ENCODE data around the gene DNASE1.

DNASE1 gene

DNA sequence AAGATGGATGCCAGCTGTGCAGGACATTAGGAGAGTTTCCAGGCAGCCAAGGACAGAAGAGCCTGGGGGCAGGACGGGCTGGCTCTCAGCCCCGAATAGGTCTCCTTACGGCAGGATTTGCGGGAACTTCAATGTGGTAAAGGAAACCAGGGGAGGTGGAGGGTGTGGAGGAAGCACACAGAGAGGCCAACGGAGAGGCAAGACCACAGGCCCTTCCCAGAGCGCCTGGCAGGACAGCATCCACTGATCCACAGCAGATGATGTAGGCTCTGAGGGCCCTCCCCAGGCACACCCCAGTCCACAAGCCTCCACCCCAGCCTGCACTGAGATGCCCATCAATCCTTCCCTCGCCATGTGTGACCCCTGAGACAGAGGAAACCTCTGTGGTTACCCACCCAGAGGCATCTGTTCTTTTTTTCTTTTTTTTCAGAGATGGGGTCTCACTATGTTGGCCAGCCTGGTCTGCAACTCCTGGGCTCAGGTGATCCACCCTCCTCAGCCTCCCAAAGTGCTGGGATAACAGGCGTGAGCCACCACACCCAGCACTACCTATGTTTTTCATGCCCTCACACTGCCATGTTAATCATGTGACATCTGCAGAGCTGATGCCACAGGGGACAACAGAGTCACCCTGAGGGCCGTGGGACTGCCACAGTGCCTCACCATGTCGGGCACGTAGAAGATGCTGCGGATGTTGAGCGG lies 19.3 kb downstream of the DNASE1 start:
- H3K4me3 ChIP-seq (ENCODE audit: control insufficient read depth, low read depth, low read length), result no peak overlapping the region
- TF ChIP-seq CTCF (conservative IDR thresholded peaks at IDR 0.05; ENCODE audit: control insufficient read depth, insufficient read depth, low read depth, low read length), result no peak
- DNase-seq (ENCODE audit: low read depth), result no peak

GRCh38 chr16:3674513-3675295 lies 20.2 kb downstream of the DNASE1 start:
- no peak for DNase-seq (ENCODE audit: low read depth)
- TF ChIP-seq CTCF (conservative IDR thresholded peaks at IDR 0.05; ENCODE audit: control insufficient read depth, insufficient read depth, low read depth, low read length), result no peak
- no peak overlapping the region for H3K4me3 ChIP-seq (ENCODE audit: control insufficient read depth, low read depth, low read length)

DNA sequence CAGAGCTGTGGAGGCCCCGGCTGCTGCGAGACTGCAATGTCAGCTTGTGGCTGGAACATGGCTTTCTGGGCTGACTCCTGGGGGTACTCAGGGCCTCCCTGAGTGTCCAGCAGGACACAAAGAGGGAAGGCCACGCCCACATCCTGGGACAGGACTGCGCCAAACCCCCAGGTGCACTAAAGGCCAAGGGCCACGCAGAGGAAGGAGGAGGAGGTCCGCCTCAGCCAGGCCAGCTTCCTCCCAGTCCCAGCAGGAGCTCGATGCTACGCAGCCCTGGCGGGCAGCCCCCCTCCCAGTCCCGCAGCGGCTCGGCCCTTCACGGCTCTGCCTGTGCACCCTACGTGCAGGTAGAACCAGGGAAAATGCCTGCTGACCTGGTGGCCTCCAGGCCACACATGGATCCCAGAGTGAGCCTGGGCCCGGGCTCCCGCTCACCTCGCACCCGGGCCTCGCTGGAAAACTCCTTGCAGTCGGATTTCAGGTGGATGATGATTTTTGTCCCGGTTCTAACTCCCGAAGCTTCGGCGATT lies 21.2 kb downstream of the DNASE1 start:
- no peak overlapping the region for H3K4me3 ChIP-seq (ENCODE audit: control insufficient read depth, low read depth, low read length)
- TF ChIP-seq CTCF (conservative IDR thresholded peaks at IDR 0.05; ENCODE audit: control insufficient read depth, insufficient read depth, low read depth, low read length), result no peak
- DNase-seq (ENCODE audit: low read depth), result no peak

GRCh38 chr16:3677994-3678393 lies 23.5 kb downstream of the DNASE1 start:
- no peak overlapping the region for H3K4me3 ChIP-seq (ENCODE audit: control insufficient read depth, low read depth, low read length)
- DNase-seq (ENCODE audit: low read depth), result no peak
- TF ChIP-seq CTCF (conservative IDR thresholded peaks at IDR 0.05; ENCODE audit: control insufficient read depth, insufficient read depth, low read depth, low read length), result no peak

- no peak for TF ChIP-seq CTCF (conservative IDR thresholded peaks at IDR 0.05; ENCODE audit: control insufficient read depth, insufficient read depth, low read depth, low read length)
- no peak for DNase-seq (ENCODE audit: low read depth)
- no peak overlapping the region for H3K4me3 ChIP-seq (ENCODE audit: control insufficient read depth, low read depth, low read length)
Measured at GRCh38 chr16:3681206-3681605, 26.7 kb downstream of the DNASE1 start.

DNA sequence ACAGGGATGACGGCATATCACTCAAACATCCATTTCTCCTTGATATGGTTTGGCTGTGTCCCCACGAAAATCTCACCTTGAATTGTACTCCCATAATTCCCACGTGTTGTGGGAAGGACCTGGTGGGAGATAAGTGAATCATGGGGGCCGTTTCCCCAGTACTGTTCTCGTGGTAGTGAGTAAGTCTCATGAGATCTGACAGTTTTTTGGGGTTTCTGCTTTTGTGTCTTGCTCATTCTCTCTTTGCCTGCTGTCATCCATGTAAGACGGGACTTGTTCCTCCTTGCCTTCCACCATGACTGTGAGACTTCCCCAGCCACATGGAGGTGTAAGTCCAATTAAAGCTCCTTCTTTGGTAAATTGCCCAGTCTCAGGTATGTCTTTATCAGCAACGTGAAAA lies 32.5 kb downstream of the DNASE1 start:
- no peak overlapping the region for H3K4me3 ChIP-seq (ENCODE audit: control insufficient read depth, low read depth, low read length)
- TF ChIP-seq CTCF (conservative IDR thresholded peaks at IDR 0.05; ENCODE audit: control insufficient read depth, insufficient read depth, low read depth, low read length), result no peak
- no peak for DNase-seq (ENCODE audit: low read depth)

All from fibroblast of mammary gland (primary cell).